Measurements from ENCODE around the gene FBH1.
"Not testable (repeated sequence)": the region's sequence is repeated elsewhere in the genome, so short reads cannot be mapped to it uniquely, and the experiment has no call there.

FBH1 gene

GRCh38 chr10:5905854-5906507 is 15.9 kb downstream of the FBH1 start:
- no peak for DNase-seq

- no peak for DNase-seq
Measured at GRCh38 chr10:5906651-5907050, 16.6 kb downstream of the FBH1 start.

- DNase-seq, result not testable (repeated sequence)
Measured at GRCh38 chr10:5908676-5909075, 18.6 kb downstream of the FBH1 start.

- DNase-seq, result no peak
Measured at GRCh38 chr10:5910323-5911100, 20.5 kb downstream of the FBH1 start.

- no peak for DNase-seq
Measured at GRCh38 chr10:5911670-5912069, 21.6 kb downstream of the FBH1 start.

- no peak for DNase-seq
Measured at GRCh38 chr10:5913736-5914135, 23.7 kb downstream of the FBH1 start.

- no peak for DNase-seq
Measured at GRCh38 chr10:5915451-5915850, 25.4 kb downstream of the FBH1 start.

GRCh38 chr10:5917305-5917704 is 27.3 kb downstream of the FBH1 start:
- no peak for DNase-seq

GRCh38 chr10:5918763-5919162 is 28.7 kb downstream of the FBH1 start:
- no peak for DNase-seq

GRCh38 chr10:5919568-5919967 is 29.5 kb downstream of the FBH1 start:
- DNase-seq, result no peak

GRCh38 chr10:5921746-5922145 is 31.7 kb downstream of the FBH1 start:
- DNase-seq, result no peak

- DNase-seq, result no peak
Measured at GRCh38 chr10:5924889-5925288, 34.8 kb downstream of the FBH1 start.

GRCh38 chr10:5927306-5927705 is 37.3 kb downstream of the FBH1 start:
- DNase-seq, result no peak

GRCh38 chr10:5929442-5929841 is 39.4 kb downstream of the FBH1 start:
- no peak for DNase-seq

- no peak for DNase-seq
Measured at GRCh38 chr10:5930272-5930671, 40.2 kb downstream of the FBH1 start.

- no peak for DNase-seq
Measured at GRCh38 chr10:5932345-5932744, 42.3 kb downstream of the FBH1 start.

- no peak for DNase-seq
Measured at GRCh38 chr10:5933909-5934546, 44.0 kb downstream of the FBH1 start.

GRCh38 chr10:5935628-5936027 is 45.6 kb downstream of the FBH1 start:
- no peak for DNase-seq

GRCh38 chr10:5937016-5937415 is 47.0 kb downstream of the FBH1 start:
- DNase-seq, result no peak

- no peak for DNase-seq
Measured at GRCh38 chr10:5938291-5938690, 48.2 kb downstream of the FBH1 start.

- DNase-seq, result no peak
Measured at GRCh38 chr10:5940807-5941218, 50.8 kb downstream of the FBH1 start.

GRCh38 chr10:5941579-5941978 is 51.5 kb downstream of the FBH1 start:
- DNase-seq, result no peak

- no peak for DNase-seq
Measured at GRCh38 chr10:5942001-5942400, 52.0 kb downstream of the FBH1 start.

- no peak for DNase-seq
Measured at GRCh38 chr10:5942474-5942873, 52.4 kb downstream of the FBH1 start.

Data from NCI-H510A (cell line).